ENCODE data around the gene PHACTR1.

Gene PHACTR1

DNA sequence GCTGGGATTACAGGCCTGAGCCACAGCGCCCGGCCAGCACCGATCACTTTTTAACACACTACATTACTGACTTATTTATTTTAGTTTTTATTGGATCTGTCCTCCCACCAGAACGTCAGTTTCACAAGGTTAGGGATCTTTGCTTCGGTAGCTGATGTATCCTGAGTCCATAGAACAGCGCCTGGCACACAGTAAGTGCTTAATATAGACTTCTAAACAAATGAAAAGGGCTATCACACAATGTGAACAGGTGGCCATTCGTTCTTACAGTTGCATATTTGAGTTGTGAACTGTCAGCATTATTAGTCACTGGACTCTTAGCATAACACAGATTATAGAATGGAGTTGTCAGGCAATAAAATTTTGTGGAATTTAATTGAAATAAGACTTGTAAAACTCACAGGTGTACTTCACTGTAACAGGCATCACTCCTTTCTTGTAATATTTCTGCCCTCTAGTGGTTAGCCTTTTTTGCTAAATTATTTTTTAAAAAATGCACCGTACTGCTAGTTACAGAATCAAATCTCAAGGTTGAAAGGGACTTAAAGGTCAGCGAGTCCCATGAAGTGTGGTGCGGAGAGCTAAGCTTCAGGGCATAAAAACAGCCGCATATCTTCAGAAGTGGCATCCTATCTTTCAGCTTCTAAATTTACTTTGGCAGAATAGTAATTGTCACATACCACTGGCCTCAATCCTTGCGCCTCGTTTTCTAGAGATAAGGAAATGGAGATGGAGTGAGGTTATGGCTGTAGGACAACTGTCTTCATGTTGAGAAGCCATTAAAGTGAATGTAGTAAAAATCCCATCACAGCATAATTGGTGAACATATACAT lies 615.2 kb downstream of the PHACTR1 start:
- no peak for DNase-seq

DNA sequence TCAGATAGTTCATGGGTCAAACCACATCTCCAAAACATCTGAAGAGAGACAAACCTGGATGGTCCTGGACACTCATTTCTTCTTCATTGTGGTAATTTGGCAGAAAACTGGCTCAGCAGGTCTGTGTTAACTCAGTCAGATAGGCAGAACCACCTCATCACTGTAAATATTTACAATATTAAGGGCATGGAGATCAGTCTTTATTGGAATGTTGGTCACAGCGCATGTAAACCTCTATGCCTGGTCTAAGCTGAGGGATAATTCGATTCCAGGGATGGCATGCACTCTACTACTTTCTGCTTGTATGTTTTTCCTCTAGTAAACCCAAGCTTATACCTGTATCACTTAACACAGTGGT lies 615.8 kb downstream of the PHACTR1 start:
- DNase-seq = no peak

DNA sequence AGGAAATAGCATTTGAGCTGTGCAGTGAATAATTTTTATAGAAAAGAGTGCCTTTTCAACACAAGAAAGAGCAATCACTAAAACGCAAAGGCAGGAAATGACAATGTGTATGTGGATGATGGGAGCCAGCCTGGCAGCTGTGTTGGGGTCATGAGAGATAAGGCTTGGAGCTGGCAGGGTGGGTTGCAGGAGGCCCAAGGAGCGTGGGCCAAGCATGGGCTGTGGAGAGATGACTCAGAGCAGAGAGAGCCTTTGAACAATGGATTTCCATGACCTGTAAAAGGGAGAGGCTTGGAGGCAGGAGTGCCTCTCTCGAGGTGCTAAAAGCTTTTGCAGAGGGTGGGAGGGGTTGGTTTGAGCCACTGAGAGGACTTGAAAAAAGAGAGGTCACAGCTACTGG lies 618.4 kb downstream of the PHACTR1 start:
- DNase-seq = no peak

DNA sequence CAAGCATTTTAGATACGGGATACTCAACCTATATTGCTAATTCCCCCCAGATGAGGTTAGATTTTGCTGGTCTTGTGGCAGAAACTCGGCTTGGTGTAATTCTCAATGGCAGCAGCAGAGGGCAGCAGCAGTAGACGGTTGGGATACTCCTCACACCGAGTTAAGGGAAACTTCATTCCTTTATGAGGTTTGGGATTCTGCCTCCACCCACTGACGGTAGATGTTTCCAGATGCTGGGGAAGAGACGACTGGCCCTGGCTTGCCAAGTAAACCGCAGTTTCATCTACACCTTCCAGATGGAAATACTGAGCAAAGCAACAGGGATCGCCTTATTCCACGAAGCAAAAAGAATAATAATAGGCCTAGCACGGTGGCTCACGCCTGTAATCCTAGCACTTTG lies 620.0 kb downstream of the PHACTR1 start:
- peak; percentile 85 for DNase-seq

DNA sequence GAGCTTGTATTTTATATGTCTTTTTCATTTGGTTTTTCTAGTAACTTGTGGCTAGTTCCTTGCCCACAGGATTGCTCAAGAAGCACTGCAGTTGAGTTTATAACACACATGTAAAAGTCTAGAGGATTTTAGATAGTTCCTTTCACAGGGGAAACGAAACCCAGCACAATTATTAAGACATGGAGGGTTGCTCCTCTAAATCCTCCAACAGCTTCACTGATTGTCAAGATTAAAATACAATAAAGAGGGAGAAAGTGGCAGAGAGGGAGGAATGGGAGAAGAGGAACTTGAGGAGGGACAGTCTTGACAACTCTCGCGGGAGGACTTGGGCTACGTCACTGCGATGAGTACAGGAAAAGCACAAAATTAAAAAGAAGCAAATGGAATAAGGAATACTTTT lies 621.5 kb downstream of the PHACTR1 start:
- no peak for DNase-seq

All from stimulated activated CD4-positive, alpha-beta T cell treated with anti-CD3 and anti-CD28 coated beads, Interleukin-4, amount 100 ng/mL, for 1 hour (primary cell).